CD14-positive monocyte (primary cell): ENCODE results near the gene ADAM22. TPM values are rescaled to one million over a fixed set of nuclear protein-coding genes. Genes with fewer than 3 reads are reported as not detected.

Experiments
- DNase-seq, 3 donors: peaks; one replicate each; pipeline ENCODE4 v3.0.0-alpha.2; 2011 to 2022
- H2AFZ ChIP-seq: 2 replicates; pipeline ENCODE4 v1.6.0; 2012; ENCODE audit warnings: mild to moderate bottlenecking, low read depth, low read length, inconsistent platforms; ENCODE audit not compliant: insufficient read depth, poor library complexity, severe bottlenecking
- H3K27ac ChIP-seq, 2 donors: 1 replicate in 1 of 2; 2 replicates in 1 of 2; pipeline ENCODE4 v1.5.1; 2012 to 2013; ENCODE audit warnings: low read length in 2 of 2, control low read depth in 1 of 2, inconsistent platforms in 1 of 2, low read depth in 1 of 2, mild to moderate bottlenecking in 1 of 2
- H3K27me3 ChIP-seq, 2 donors: one replicate each; pipeline versions ENCODE4 v1.6.0 to v1.6.1; 2011 to 2013; ENCODE audit warnings: low read length in 2 of 2; ENCODE audit not compliant: control insufficient read depth in 2 of 2, insufficient read depth in 2 of 2
- H3K36me3 ChIP-seq, 2 donors: replicated peaks in 1 of 2; 1 replicate in 1 of 2; 2 replicates in 1 of 2; pipeline versions ENCODE4 v1.5.1 to v1.6.1; 2012 to 2013; ENCODE audit warnings: low read length in 2 of 2, control low read depth in 1 of 2, inconsistent platforms in 1 of 2, mild to moderate bottlenecking in 1 of 2; ENCODE audit not compliant: insufficient read depth in 2 of 2, control insufficient read depth in 1 of 2
- H3K4me1 ChIP-seq, 2 donors: 1 replicate in 1 of 2; 2 replicates in 1 of 2; pipeline versions ENCODE4 v1.5.1 to v1.6.1; 2012 to 2013; ENCODE audit warnings: low read length in 2 of 2, control low read depth in 1 of 2, inconsistent platforms in 1 of 2, mild to moderate bottlenecking in 1 of 2, moderate library complexity in 1 of 2; ENCODE audit not compliant: insufficient read depth in 2 of 2, control insufficient read depth in 1 of 2
- H3K4me2 ChIP-seq: replicated peaks from 2 replicates; pipeline ENCODE3; 2012; ENCODE audit warnings: low read length, moderate library complexity, mild to moderate bottlenecking; ENCODE audit not compliant: poor library complexity, severe bottlenecking; ENCODE audit errors: extremely low read depth
- H3K4me3 ChIP-seq, 3 experiments: fragments of 200-600 bp in 1 of 3; sonication (generic) in 1 of 3; replicated peaks in 1 of 3; 1 replicate in 2 of 3; 2 replicates in 1 of 3; pipeline ENCODE4 v1.5.1; 2011 to 2013; ENCODE audit warnings: low read length in 3 of 3, mild to moderate bottlenecking in 3 of 3, control low read depth in 2 of 3, low read depth in 2 of 3, inconsistent platforms in 1 of 3, moderate library complexity in 1 of 3
- H3K79me2 ChIP-seq: 2 replicates; pipeline ENCODE4 v1.6.0; 2012; ENCODE audit warnings: mild to moderate bottlenecking, control low read depth, inconsistent platforms, low read length, moderate library complexity; ENCODE audit not compliant: insufficient read depth
- H3K9ac ChIP-seq: 2 replicates; pipeline ENCODE4 v1.6.0; 2017; ENCODE audit warnings: low read length, mild to moderate bottlenecking; ENCODE audit not compliant: insufficient read depth, poor library complexity, severe bottlenecking
- H3K9me3 ChIP-seq, 2 donors: replicated peaks in 1 of 2; 1 replicate in 1 of 2; 2 replicates in 1 of 2; pipeline versions ENCODE4 v1.5.1 to v1.6.1; 2012 to 2013; ENCODE audit warnings: low read length in 2 of 2, control low read depth in 1 of 2; ENCODE audit not compliant: control insufficient read depth in 1 of 2, insufficient read depth in 1 of 2
- H4K20me1 ChIP-seq: 2 replicates; pipeline ENCODE4 v1.6.0; 2012; ENCODE audit warnings: mild to moderate bottlenecking, low read length, control low read depth, moderate library complexity; ENCODE audit not compliant: insufficient read depth
- H3K27ac Mint-ChIP-seq, 7 donors: one replicate each; pipeline ENCODE4 v1.8.0; 2020; ENCODE audit warnings: mild to moderate bottlenecking in 7 of 7, mixed read lengths in 7 of 7, moderate library complexity in 6 of 7, inconsistent platforms in 2 of 7
- H3K27me3 Mint-ChIP-seq, 3 donors: one replicate each; pipeline ENCODE4 v1.8.0; 2021 to 2022; ENCODE audit warnings: low read depth in 3 of 3, mild to moderate bottlenecking in 3 of 3, mixed read lengths in 3 of 3, moderate library complexity in 3 of 3, inconsistent platforms in 1 of 3
- H3K36me3 Mint-ChIP-seq, 2 donors: one replicate each; pipeline ENCODE4 v1.8.0; 2020; ENCODE audit warnings: mixed read lengths in 2 of 2, inconsistent platforms in 1 of 2, mild to moderate bottlenecking in 1 of 2
- H3K4me1 Mint-ChIP-seq: one replicate; pipeline ENCODE4 v1.8.0; 2020; ENCODE audit warnings: mild to moderate bottlenecking, mixed read lengths
- H3K4me3 Mint-ChIP-seq, 2 donors: one replicate each; pipeline ENCODE4 v1.8.0; 2020; ENCODE audit warnings: mild to moderate bottlenecking in 2 of 2, mixed read lengths in 2 of 2, moderate library complexity in 1 of 2
- H3K9me3 Mint-ChIP-seq, 7 donors: one replicate each; pipeline ENCODE4 v1.8.0; 2020 to 2022; ENCODE audit warnings: mixed read lengths in 7 of 7, mild to moderate bottlenecking in 6 of 7, moderate library complexity in 6 of 7, inconsistent platforms in 2 of 7
- WGBS: methylation state at CpG from one replicate; pipeline ENCODE4 v1.1.5; 2013; ENCODE audit warnings: missing lambda C conversion rate; ENCODE audit not compliant: insufficient coverage; 5-methylcytosine and 5-hydroxymethylcytosine counted together
- intact Hi-C, 2 donors: fragments of 100-400 bp; cut with micrococcal nuclease; formaldehyde crosslinking; loops; one replicate each; pipeline versions ENCODE4 v1.15.0 to v1.15.1; 2023
- polyA plus RNA-seq, 3 donors: library from polyadenylated mRNA; depleted of rRNA in 1 of 3; unstranded in 2 of 3; stranded (reverse) in 1 of 3; fragments of 300-500 nt in 2 of 3; fragments of >200 nt in 1 of 3; fragmentation: Illumina TruSeq in 2 of 3; gene quantifications; 1 replicate in 2 of 3; 2 replicates in 1 of 3; pipeline ENCODE4 v1.2.3, GENCODE V29; 2012 to 2021
- TF ChIP-seq, protein P1 (sequence below): fragments of 200-600 bp; IDR thresholded peaks from one replicate; pipeline ENCODE4 v1.8.0; 2022; ENCODE audit warnings: antibody characterized with exemption, mild to moderate bottlenecking

Gene ADAM22
- polyA plus RNA-seq, 3 donors: 0.01 to 0.17 TPM; not detected in 1

DNA sequence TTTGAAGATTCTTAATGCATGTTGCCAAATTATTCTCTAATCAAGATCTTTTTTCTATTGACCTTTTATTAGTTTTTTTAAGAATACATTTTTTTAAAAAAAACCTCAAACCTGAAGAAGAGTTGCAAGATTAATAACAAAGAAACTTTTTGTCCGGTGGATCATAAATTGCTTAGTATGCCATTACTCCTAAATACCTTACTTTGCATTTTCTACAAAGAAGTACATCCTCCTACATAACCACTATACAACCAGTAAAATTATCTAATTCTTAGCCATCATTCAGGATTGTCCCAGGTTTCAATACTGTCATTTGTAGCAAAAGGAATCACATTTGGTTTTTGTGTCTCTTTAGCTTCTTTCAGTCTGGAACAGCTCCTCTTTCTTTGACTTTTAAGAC is 207.9 kb downstream of the ADAM22 start:
- no peaks in the 10 kb centered on the region for H3K79me2 ChIP-seq
- H3K9me3 ChIP-seq: no peaks in the 10 kb centered on the region
- no peaks in the 10 kb centered on the region for H3K36me3 ChIP-seq
- no peaks in the 10 kb centered on the region for H3K36me3 Mint-ChIP-seq
- DNase-seq: no peak
- H2AFZ ChIP-seq: no peak overlapping the region
- H3K4me3 ChIP-seq: no peak overlapping the region
- WGBS: 100% methylated on average over 1 of the region's 1 CpG
- no peak overlapping the region for H3K27ac Mint-ChIP-seq
- H3K27me3 Mint-ChIP-seq: no peaks in the 10 kb centered on the region
- no peak overlapping the region for H3K27ac ChIP-seq
- no peaks in the 10 kb centered on the region for H3K4me1 Mint-ChIP-seq
- TF ChIP-seq, protein P1, sequence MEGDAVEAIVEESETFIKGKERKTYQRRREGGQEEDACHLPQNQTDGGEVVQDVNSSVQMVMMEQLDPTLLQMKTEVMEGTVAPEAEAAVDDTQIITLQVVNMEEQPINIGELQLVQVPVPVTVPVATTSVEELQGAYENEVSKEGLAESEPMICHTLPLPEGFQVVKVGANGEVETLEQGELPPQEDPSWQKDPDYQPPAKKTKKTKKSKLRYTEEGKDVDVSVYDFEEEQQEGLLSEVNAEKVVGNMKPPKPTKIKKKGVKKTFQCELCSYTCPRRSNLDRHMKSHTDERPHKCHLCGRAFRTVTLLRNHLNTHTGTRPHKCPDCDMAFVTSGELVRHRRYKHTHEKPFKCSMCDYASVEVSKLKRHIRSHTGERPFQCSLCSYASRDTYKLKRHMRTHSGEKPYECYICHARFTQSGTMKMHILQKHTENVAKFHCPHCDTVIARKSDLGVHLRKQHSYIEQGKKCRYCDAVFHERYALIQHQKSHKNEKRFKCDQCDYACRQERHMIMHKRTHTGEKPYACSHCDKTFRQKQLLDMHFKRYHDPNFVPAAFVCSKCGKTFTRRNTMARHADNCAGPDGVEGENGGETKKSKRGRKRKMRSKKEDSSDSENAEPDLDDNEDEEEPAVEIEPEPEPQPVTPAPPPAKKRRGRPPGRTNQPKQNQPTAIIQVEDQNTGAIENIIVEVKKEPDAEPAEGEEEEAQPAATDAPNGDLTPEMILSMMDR: no peak
- no peaks in the 10 kb centered on the region for H4K20me1 ChIP-seq
- H3K4me2 ChIP-seq: no peak overlapping the region
- H3K27me3 ChIP-seq: no peaks in the 10 kb centered on the region
- H3K9ac ChIP-seq: no peak overlapping the region
- H3K4me1 ChIP-seq: no peaks in the 10 kb centered on the region
- no peak overlapping the region for H3K4me3 Mint-ChIP-seq
- intact Hi-C loops: no loop called here
- peaks cover 0 to 5% (median 0%) of the 10 kb centered on the region in 7 donors for H3K9me3 Mint-ChIP-seq

DNA sequence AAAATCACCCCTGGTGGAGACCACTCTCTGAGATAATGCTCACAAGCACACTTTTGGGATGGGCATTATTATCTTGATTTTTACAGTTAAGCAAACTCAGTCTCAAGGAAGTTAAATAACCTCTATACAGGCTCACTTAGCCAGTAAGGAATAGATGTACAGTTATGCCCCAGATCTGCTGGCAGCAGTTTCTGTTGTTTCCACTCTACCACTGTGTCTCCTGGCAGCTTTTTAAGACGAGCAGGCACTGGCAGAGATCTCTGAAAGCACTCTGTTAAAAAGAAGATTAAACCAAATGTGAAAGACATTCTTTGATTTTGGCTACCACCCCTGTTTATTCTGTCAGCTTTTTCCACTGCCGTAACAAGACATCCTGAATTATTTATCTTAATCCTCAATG is 212.6 kb downstream of the ADAM22 start:
- intact Hi-C loops: no loop called here
- Mint-ChIP-seq H3K27ac (no peak overlapping the region), H3K9me3 (no peaks in the 10 kb centered on the region), H3K27me3 (no peaks in the 10 kb centered on the region), H3K36me3 (no peaks in the 10 kb centered on the region), H3K4me1 (peaks cover 6% of the 10 kb centered on the region), H3K4me3 (no peak overlapping the region)
- Histone ChIP-seq H3K4me3 (no peak overlapping the region), H3K4me2 (no peak overlapping the region), H3K4me1 (no peaks in the 10 kb centered on the region), H3K9ac (no peak overlapping the region), H3K79me2 (no peaks in the 10 kb centered on the region), H3K36me3 (no peaks in the 10 kb centered on the region), H3K27me3 (no peaks in the 10 kb centered on the region), H4K20me1 (no peaks in the 10 kb centered on the region), H2AFZ (no peak overlapping the region), H3K27ac (no peak overlapping the region), H3K9me3 (no peaks in the 10 kb centered on the region)
- no CpG with 5 or more reads among the region's 2 CpGs for WGBS
- DNase-seq: no peak
- TF ChIP-seq, protein P1: no peak
